Measurements from ENCODE around the gene PNP.

Gene PNP

GRCh38 chr14:20516921-20517320, 47.7 kb downstream of the PNP start (continued):
- TF ChIP-seq ZNF48 (tag by site-specific recombination; IDR thresholded peaks at IDR 0.05) = no peak
- TF ChIP-seq ATF2 (tag by site-specific recombination; IDR thresholded peaks at IDR 0.05; ENCODE audit: low read depth) = no peak
- TF ChIP-seq ZNF274 (IDR thresholded peaks at IDR 0.05; ENCODE audit: low read length) = no peak
- no peak for TF ChIP-seq ZNF274 (tag by site-specific recombination; IDR thresholded peaks at IDR 0.05; ENCODE audit: borderline replicate concordance)
- no peak for TF ChIP-seq GFI1B (tag by site-specific recombination; IDR thresholded peaks at IDR 0.05)
- TF ChIP-seq BCL6B (tag by site-specific recombination; IDR thresholded peaks at IDR 0.05) = no peak
- no peak for TF ChIP-seq ZNF184 (tag by site-specific recombination; IDR thresholded peaks at IDR 0.05)

DNA sequence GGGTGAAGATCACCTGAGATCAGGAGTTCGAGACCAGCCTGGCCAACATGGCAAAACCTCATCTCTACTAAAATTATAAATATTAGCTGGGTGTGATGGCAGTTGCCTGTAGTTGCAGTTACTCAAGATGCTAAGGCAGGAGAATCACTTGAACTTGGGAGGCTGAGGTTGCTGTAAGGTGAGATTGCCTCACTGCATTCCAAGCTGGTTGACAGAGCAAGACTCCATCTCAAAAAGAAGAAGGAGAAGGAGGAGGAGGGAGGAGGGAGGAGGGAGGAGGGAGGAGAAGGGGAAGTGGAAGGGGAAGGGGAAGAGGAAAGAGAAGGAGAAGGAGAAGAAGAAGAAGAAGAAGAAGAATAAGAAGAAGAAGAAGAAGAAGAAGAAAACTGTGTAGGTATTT, 53.1 kb downstream of the PNP start:
- no peak for TF ChIP-seq ZNF140 (tag by site-specific recombination; IDR thresholded peaks at IDR 0.05)
- no peak for TF ChIP-seq REPIN1 (tag by site-specific recombination; IDR thresholded peaks at IDR 0.05; ENCODE audit: low read depth)
- TF ChIP-seq ZNF221 (tag by site-specific recombination; IDR thresholded peaks at IDR 0.05; ENCODE audit: borderline replicate concordance) = no peak
- no peak for TF ChIP-seq TRIM28 (IDR thresholded peaks at IDR 0.05; ENCODE audit: borderline replicate concordance, low read length)
- no peak for TF ChIP-seq ZNF558 (tag by site-specific recombination; IDR thresholded peaks at IDR 0.05)
- TF ChIP-seq ZBTB6 (tag by site-specific recombination; IDR thresholded peaks at IDR 0.05) = no peak
- TF ChIP-seq ZNF555 (tag by site-specific recombination; conservative IDR thresholded peaks at IDR 0.05) = no peak
- TF ChIP-seq, protein P1, sequence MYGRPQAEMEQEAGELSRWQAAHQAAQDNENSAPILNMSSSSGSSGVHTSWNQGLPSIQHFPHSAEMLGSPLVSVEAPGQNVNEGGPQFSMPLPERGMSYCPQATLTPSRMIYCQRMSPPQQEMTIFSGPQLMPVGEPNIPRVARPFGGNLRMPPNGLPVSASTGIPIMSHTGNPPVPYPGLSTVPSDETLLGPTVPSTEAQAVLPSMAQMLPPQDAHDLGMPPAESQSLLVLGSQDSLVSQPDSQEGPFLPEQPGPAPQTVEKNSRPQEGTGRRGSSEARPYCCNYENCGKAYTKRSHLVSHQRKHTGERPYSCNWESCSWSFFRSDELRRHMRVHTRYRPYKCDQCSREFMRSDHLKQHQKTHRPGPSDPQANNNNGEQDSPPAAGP (tag by site-specific recombination; IDR thresholded peaks at IDR 0.05) = no peak
- TF ChIP-seq ZNF133 (tag by site-specific recombination; IDR thresholded peaks at IDR 0.05) = no peak
- TF ChIP-seq YY2 (tag by site-specific recombination; IDR thresholded peaks at IDR 0.05) = no peak
- TF ChIP-seq BCL6B (tag by site-specific recombination; IDR thresholded peaks at IDR 0.05) = no peak
- TF ChIP-seq ZNF354C (tag by site-specific recombination; IDR thresholded peaks at IDR 0.05; ENCODE audit: borderline replicate concordance, low read depth) = no peak
- TF ChIP-seq ZNF610 (tag by site-specific recombination; IDR thresholded peaks at IDR 0.05; ENCODE audit: borderline replicate concordance) = no peak
- TF ChIP-seq ZNF394 (tag by site-specific recombination; IDR thresholded peaks at IDR 0.05; ENCODE audit: borderline replicate concordance) = no peak
- TF ChIP-seq, protein P2, sequence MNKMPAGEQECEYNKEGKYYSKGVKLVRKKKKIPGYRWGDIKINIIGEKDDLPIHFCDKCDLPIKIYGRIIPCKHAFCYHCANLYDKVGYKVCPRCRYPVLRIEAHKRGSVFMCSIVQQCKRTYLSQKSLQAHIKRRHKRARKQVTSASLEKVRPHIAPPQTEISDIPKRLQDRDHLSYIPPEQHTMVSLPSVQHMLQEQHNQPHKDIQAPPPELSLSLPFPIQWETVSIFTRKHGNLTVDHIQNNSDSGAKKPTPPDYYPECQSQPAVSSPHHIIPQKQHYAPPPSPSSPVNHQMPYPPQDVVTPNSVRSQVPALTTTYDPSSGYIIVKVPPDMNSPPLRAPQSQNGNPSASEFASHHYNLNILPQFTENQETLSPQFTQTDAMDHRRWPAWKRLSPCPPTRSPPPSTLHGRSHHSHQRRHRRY (tag by site-specific recombination; IDR thresholded peaks at IDR 0.05) = no peak
- TF ChIP-seq ZNF341 (tag by site-specific recombination; IDR thresholded peaks at IDR 0.05; ENCODE audit: low read depth) = no peak
- no peak for TF ChIP-seq ZNF366 (tag by site-specific recombination; conservative IDR thresholded peaks at IDR 0.05)
- TF ChIP-seq ZNF155 (tag by site-specific recombination; IDR thresholded peaks at IDR 0.05) = no peak
- no peak for TF ChIP-seq GLI4 (tag by site-specific recombination; IDR thresholded peaks at IDR 0.05)
- Histone ChIP-seq H3K27ac (ENCODE audit: extremely low read depth, low read depth, low read length) (no peak overlapping the region), H3K9me3 (ENCODE audit: control insufficient read depth, insufficient read depth, low read depth, low read length) (no peaks in the 10 kb centered on the region), H3K4me3 (ENCODE audit: low read depth, low read length) (no peak overlapping the region), H3K36me3 (ENCODE audit: control insufficient read depth in 2 of 2, insufficient read depth in 1 of 2, low read length in 2 of 2) (no peaks in the 10 kb centered on the region), H3K4me1 (ENCODE audit: control insufficient read depth, insufficient read depth, low read length) (no peaks in the 10 kb centered on the region)
- POLR2A ChIA-PET = no interaction called here
- CTCF ChIA-PET = interaction anchor here (0.6 kb wide), 1 partner anchor 8 kb away, joined by 4 read pairs; no protein-coding TSS in a partner anchor

Data from HEK293 (cell line).